ENCODE data around the gene PRSS50.

The PRSS50 gene

GRCh38 chr3:46690798-46691197, 26.9 kb downstream of the PRSS50 start:
- DNase-seq = no peak

GRCh38 chr3:46685446-46685845, 32.2 kb downstream of the PRSS50 start:
- DNase-seq = no peak

GRCh38 chr3:46684891-46685290, 32.8 kb downstream of the PRSS50 start:
- no peak for DNase-seq

- no peak for DNase-seq
Measured at GRCh38 chr3:46682974-46683373, 34.7 kb downstream of the PRSS50 start.

- no peak for DNase-seq
Measured at GRCh38 chr3:46681856-46682540, 35.7 kb downstream of the PRSS50 start.

- DNase-seq = no peak
Measured at GRCh38 chr3:46681387-46681786, 36.3 kb downstream of the PRSS50 start.

GRCh38 chr3:46680298-46680826, 37.3 kb downstream of the PRSS50 start:
- no peak for DNase-seq

GRCh38 chr3:46679681-46680080, 38.0 kb downstream of the PRSS50 start:
- DNase-seq = no peak

- DNase-seq = no peak
Measured at GRCh38 chr3:46678280-46678679, 39.4 kb downstream of the PRSS50 start.

- DNase-seq = no peak
Measured at GRCh38 chr3:46677411-46677726, 40.3 kb downstream of the PRSS50 start.

GRCh38 chr3:46676601-46677410, 40.9 kb downstream of the PRSS50 start:
- no peak for DNase-seq

- DNase-seq = peak; percentile 65
Measured at GRCh38 chr3:46675843-46676567, 41.7 kb downstream of the PRSS50 start.

- no peak for DNase-seq
Measured at GRCh38 chr3:46675426-46675825, 42.2 kb downstream of the PRSS50 start.

- DNase-seq = no peak
Measured at GRCh38 chr3:46674031-46674845, 43.4 kb downstream of the PRSS50 start.

GRCh38 chr3:46673151-46674030, 44.3 kb downstream of the PRSS50 start:
- DNase-seq = no peak

GRCh38 chr3:46672349-46672695, 45.3 kb downstream of the PRSS50 start:
- DNase-seq = no peak

- DNase-seq = no peak
Measured at GRCh38 chr3:46671541-46672348, 45.9 kb downstream of the PRSS50 start.

GRCh38 chr3:46670891-46671427, 46.7 kb downstream of the PRSS50 start:
- no peak for DNase-seq

- no peak for DNase-seq
Measured at GRCh38 chr3:46670000-46670890, 47.4 kb downstream of the PRSS50 start.

All from HCEC 1CT (cell line).